ENCODE data around the gene SOBP. TPM values are rescaled to one million over a fixed set of nuclear protein-coding genes. Genes with fewer than 3 reads are reported as not detected.

The SOBP gene
- total RNA-seq, 1 donor from 2014 or later = 6.8 TPM

- no peaks in the 10 kb centered on the region for H3K36me3 ChIP-seq
- intact Hi-C loops (cut with DNase I) = no loop called here
- TF ChIP-seq CTCF (IDR thresholded peaks at IDR 0.05) = no peak
- H3K4me1 ChIP-seq = no peaks in the 10 kb centered on the region
- no peak for ATAC-seq
- no peak for DNase-seq
- H3K4me3 ChIP-seq = no peak overlapping the region
- no peak overlapping the region for H3K27ac ChIP-seq
- H3K9me3 ChIP-seq = no peaks in the 10 kb centered on the region
- H3K27me3 ChIP-seq = no peaks in the 10 kb centered on the region
Measured at GRCh38 chr6:107556082-107556481, 66.2 kb downstream of the SOBP start.

DNA sequence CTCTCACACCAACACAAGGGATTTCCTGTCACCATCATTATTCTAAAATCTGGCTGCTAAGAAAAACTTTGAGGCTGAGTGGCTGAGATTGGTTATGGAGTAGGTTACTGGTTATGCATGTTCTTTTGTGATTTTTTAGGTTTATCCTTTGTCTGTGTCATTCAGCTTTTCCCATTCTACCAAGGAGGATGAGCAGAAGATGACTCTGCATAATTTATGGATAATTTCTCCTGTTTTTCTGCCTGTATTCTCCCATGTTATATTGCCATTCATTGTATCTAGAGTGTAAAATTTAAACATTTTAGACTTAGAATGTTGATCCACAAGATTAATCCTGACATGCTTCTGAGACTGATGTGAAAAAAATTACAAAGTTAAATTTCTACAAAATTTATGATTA is 67.8 kb downstream of the SOBP start:
- Histone ChIP-seq H3K9me3 (no peaks in the 10 kb centered on the region), H3K4me1 (no peaks in the 10 kb centered on the region), H3K36me3 (no peaks in the 10 kb centered on the region), H3K4me3 (no peak overlapping the region), H3K27me3 (no peaks in the 10 kb centered on the region), H3K27ac (no peak overlapping the region)
- ATAC-seq = no peak
- intact Hi-C loops (cut with DNase I) = no loop called here
- no peak for DNase-seq
- no peak for TF ChIP-seq CTCF (IDR thresholded peaks at IDR 0.05)

- Histone ChIP-seq H3K36me3 (no peaks in the 10 kb centered on the region), H3K4me1 (no peaks in the 10 kb centered on the region), H3K27me3 (no peaks in the 10 kb centered on the region), H3K4me3 (no peak overlapping the region), H3K27ac (no peak overlapping the region), H3K9me3 (no peaks in the 10 kb centered on the region)
- intact Hi-C loops (cut with DNase I) = no loop called here
- no peak for TF ChIP-seq CTCF (IDR thresholded peaks at IDR 0.05)
- DNase-seq (no peak), ATAC-seq (no peak)
Measured at GRCh38 chr6:107560657-107561056, 70.7 kb downstream of the SOBP start.

DNA sequence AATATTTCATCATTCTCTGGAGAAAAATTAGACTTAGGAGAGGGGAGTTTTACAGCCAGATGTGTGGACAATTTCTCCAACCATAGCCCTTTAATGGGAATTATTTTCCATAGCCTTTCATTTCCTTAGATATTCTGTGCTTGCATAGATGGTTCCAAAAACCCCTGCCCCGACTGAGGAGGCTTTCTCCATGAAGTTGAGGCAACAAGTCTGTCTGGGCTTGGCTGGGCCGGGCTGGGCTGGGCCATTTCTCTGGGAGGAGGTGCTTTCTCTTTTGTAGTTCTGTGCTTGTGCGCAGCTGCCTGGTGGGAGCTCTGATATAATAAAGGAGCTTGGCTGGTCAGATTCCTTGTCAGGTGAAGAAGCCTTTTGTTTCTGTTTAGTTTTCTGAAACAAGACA is 71.4 kb downstream of the SOBP start:
- no peaks in the 10 kb centered on the region for H3K27me3 ChIP-seq
- ATAC-seq = no peak
- H3K36me3 ChIP-seq = no peaks in the 10 kb centered on the region
- TF ChIP-seq CTCF (IDR thresholded peaks at IDR 0.05) = no peak
- no peak for DNase-seq
- no peaks in the 10 kb centered on the region for H3K4me1 ChIP-seq
- intact Hi-C loops (cut with DNase I) = no loop called here
- H3K27ac ChIP-seq = no peak overlapping the region
- H3K9me3 ChIP-seq = no peaks in the 10 kb centered on the region
- H3K4me3 ChIP-seq = no peak overlapping the region

DNA sequence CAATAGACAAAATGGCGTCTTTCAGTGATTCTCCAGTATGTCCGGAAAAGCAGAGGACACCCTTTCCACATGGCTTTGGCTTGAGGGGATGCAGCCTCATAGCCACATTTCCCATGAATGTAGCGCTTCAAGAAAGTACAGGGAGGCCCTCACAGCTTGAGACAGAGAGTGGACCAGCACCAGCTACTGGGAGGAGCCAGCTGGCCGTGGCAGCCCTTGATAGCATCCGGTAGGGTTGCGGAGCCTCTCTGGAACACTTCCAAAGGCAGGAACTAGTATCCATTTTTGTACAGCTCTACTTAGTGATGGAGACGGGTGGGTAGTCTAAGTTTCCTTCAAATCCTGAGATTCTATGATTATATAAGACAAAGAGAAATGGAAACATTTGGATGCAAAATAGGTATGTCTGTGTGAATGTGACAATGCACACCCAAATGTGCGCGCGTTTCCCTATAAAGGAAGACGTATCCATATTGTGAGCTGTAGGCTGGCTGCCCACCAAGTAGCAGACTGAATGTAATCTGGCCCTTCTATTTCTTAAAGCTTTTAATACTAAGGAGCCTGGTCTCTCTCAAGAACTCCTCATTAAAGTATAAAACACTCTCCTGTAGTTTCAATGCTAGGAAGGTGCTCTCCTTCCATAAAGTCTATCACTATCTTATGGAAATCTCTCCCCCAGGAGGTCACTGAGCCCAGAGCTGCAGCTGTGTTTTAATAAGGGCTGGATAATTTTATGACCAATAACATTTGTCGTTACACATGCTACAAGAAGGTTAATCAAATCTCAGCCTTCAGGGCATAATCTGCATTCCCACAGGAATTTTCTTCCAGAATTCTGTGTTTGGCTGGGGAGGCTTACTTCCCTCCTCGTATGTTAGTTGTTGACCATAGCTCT is 74.0 kb downstream of the SOBP start:
- no peaks in the 10 kb centered on the region for H3K36me3 ChIP-seq
- H3K4me3 ChIP-seq = no peak overlapping the region
- no peaks in the 10 kb centered on the region for H3K9me3 ChIP-seq
- ATAC-seq (no peak), DNase-seq (no peak)
- no peak overlapping the region for H3K27ac ChIP-seq
- H3K27me3 ChIP-seq = no peaks in the 10 kb centered on the region
- no peak for TF ChIP-seq CTCF (IDR thresholded peaks at IDR 0.05)
- no peaks in the 10 kb centered on the region for H3K4me1 ChIP-seq
- intact Hi-C loops (cut with DNase I) = no loop called here
